GM13977 (cell line): Measurements from ENCODE around the gene SSH2.

Experiments used
- DNase-seq: peaks from one replicate; pipeline ENCODE4 v3.0.0; 2012; ENCODE audit warnings: low spot score
- in situ Hi-C: fragments of 300-500 bp; cut with MboI; formaldehyde crosslinking; loops from one replicate; pipeline ENCODE4 v1.12.0; 2022; ENCODE audit warnings: low sequenced_read_pairs, low pct_unique_long_range_greater_than_20kb, mixed read lengths, inconsistent platforms; ENCODE audit not compliant: unreplicated experiment
- TF ChIP-seq, protein P1 (sequence below): IDR thresholded peaks from 2 replicates; pipeline ENCODE4 v1.5.1; 2012; ENCODE audit warnings: mild to moderate bottlenecking, control low read depth; ENCODE audit not compliant: insufficient read depth; ENCODE audit errors: extremely low read depth, missing control alignments

SSH2 gene

DNA sequence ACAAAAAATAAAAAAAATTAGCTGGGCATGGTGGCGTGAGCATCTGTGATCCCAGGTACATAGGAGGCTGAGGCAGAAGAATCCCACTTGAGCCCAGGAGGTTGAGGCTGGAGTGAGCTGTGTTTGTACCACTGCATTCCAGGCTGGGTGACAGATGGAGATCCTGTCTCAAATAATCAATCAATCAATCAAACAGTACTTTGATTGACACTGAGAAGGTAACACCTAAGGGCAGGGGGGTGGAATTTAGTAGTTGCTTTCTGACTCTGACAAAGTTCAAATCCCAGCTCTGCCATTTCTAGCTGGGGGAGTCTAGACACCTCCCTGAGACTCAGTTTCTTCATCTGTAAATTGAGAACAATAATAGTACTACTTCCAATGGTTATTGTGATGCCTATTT, 12.0 kb downstream of the SSH2 start:
- DNase-seq = no peak
- in situ Hi-C loops = no loop called here
- TF ChIP-seq, protein P1, sequence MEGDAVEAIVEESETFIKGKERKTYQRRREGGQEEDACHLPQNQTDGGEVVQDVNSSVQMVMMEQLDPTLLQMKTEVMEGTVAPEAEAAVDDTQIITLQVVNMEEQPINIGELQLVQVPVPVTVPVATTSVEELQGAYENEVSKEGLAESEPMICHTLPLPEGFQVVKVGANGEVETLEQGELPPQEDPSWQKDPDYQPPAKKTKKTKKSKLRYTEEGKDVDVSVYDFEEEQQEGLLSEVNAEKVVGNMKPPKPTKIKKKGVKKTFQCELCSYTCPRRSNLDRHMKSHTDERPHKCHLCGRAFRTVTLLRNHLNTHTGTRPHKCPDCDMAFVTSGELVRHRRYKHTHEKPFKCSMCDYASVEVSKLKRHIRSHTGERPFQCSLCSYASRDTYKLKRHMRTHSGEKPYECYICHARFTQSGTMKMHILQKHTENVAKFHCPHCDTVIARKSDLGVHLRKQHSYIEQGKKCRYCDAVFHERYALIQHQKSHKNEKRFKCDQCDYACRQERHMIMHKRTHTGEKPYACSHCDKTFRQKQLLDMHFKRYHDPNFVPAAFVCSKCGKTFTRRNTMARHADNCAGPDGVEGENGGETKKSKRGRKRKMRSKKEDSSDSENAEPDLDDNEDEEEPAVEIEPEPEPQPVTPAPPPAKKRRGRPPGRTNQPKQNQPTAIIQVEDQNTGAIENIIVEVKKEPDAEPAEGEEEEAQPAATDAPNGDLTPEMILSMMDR = no peak

DNA sequence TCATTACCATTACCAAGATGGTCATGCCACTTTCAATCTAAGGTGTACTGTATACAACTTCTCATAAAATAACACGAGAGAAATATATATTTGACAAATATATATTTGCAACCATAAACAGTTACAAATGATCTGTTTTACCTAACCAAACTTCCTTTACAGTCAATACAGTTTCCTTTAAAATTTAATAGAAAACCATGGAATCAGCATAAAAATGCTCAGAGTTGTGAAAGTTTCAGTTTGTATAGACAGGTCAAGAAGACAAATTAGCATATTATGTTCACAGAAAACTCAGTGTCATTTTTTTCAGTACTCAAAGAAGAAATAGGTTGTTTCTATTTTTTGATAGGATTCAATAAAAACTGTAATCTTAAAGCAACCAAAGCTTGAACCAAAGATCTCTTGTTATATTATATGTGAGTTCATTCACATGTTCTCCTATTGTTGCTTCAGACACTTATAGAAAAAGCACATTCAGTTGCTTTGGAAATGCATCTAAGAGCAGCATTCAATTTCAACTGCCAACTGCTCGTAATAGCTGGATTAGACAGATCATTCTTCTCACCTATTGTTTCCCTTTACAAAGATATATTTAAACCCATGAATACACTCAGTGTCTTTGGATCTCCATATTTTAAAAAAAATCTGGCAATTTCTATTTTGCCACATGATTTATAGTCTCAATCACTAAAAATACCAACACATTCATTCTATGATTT, 15.1 kb downstream of the SSH2 start:
- in situ Hi-C loops = no loop called here
- no peak for DNase-seq
- TF ChIP-seq, protein P1 = no peak

DNA sequence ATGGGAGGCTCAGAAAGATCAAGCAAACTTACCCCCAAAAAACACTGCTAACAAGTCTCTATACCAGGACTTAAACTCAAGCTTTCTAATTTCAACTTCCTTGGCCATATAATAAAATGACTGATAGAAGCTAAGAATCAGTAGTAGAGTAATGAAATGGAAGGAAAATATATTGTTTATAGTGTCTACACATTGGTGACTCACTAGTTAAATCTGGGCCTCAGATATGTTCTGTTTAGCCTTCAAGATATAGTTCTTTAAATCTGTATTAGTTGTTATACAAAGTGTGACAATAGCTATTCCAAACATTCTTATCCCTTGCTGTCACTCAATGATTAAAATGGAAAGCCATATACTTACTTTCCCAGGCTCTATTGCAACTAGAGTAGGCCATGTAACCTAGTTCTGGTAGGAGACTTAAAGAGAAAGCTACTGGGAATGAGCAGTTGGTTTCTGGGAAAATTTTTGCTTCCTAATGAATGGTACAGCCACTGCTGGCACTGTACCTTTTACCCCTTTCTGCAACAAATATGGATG, 18.3 kb downstream of the SSH2 start:
- DNase-seq = no peak
- in situ Hi-C loops = no loop called here
- TF ChIP-seq, protein P1 = no peak

DNA sequence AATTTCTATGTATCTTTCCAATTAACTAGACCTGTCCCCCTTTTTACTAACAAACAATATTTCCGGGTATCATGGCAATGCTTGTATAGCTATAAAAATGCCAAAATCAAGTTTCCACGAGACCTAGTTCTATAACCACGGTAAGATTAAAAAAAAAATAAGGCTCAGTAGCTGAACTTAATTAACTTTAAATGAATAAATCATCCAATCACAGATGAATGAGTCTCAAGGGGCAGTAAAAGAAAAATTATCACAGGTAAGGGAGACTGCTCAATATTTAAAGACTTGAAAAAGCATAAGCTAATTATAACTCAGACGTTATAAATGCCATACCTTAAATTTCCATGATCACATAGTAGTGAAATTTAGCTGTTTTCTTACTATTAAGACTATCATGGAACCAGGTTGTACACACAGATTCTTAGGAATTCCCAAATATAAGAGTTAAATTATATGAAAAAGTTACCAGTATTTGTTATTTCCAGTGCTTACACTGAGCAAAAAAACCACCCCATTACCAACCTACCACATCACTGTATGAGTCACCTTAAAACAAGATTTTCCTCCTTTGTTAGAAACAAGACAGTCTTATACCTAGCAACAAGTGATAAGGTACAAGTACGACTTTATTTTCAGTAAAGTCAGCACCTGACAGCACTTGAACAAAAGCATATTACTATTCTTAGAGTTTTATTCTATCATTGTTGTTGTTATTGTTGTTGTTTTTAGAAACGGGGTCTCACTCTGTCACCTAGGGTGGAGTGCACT, 20.6 kb downstream of the SSH2 start:
- TF ChIP-seq, protein P1 = no peak
- no peak for DNase-seq
- in situ Hi-C loops = no loop called here

DNA sequence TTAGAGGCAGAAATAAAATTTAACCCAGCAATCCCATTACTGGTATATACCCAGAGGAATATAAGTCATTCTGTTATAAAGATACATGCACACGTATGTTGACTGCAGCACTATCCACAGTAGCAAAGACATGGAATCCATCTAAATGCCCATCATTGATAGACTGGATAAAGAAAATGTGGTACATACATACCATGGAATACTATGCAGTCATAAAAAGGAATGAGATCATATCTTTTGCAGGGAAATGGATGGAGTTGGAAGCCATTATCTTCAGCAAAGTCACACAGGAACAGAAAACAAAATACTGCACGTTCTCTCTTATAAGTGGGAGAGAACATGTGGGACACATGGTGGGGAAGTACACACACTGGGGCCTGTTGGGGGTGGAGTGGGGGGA, 23.1 kb downstream of the SSH2 start:
- DNase-seq = no peak
- in situ Hi-C loops = no loop called here
- TF ChIP-seq, protein P1 = no peak

DNA sequence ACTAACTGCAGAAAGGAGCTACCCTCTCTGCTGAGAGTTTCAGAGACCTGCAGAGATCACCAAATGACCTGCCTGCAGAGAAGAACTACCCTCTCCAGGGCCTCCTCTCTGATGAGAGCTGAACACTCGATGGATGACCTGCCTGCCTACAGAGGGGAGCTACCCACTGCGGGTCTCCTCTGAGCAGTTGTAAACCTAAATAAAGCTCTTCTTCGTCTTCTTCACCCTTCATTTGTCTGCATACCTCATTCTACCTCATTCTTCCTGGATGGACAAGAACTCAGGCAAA, 24.2 kb downstream of the SSH2 start:
- TF ChIP-seq, protein P1 = no peak
- in situ Hi-C loops = no loop called here
- DNase-seq = no peak
